Smooth muscle cell (in vitro differentiated cells): Measurements from ENCODE around the gene STARD8. TPM values are rescaled to one million over a fixed set of nuclear protein-coding genes. Genes with fewer than 3 reads are reported as not detected.

ENCODE experiments used
- DNase-seq: peaks from one replicate; lab custom pipeline; 2025; ENCODE audit not compliant: unreplicated experiment; lab: John Stamatoyannopoulos, UW
- H2AFZ ChIP-seq: fragments of 200-600 bp; sonication (generic); 2 replicates; pipeline ENCODE4 v1.6.0; 2016; ENCODE audit warnings: antibody characterized with exemption, low read depth, mild to moderate bottlenecking
- H3F3A ChIP-seq: fragments of 200-600 bp; sonication (generic); 2 replicates; pipeline ENCODE4 v1.6.0; 2017; ENCODE audit warnings: antibody characterized with exemption, low read depth
- H3K27ac ChIP-seq: fragments of 200-600 bp; sonication (generic); 2 replicates; pipeline ENCODE4 v1.5.1; 2016; ENCODE audit warnings: low read depth, mild to moderate bottlenecking
- H3K27me3 ChIP-seq: fragments of 200-600 bp; sonication (generic); 2 replicates; pipeline ENCODE4 v1.6.1; 2016; ENCODE audit warnings: low read depth, mild to moderate bottlenecking
- H3K36me3 ChIP-seq: fragments of 200-600 bp; sonication (generic); 2 replicates; pipeline ENCODE4 v1.5.1; 2016; ENCODE audit warnings: low read depth
- H3K4me1 ChIP-seq: fragments of 200-600 bp; sonication (generic); 2 replicates; pipeline ENCODE4 v1.5.1; 2016; ENCODE audit warnings: low read depth
- H3K4me2 ChIP-seq: fragments of 200-600 bp; sonication (generic); 2 replicates; pipeline ENCODE4 v1.6.0; 2016; ENCODE audit warnings: mild to moderate bottlenecking
- H3K4me3 ChIP-seq: fragments of 200-600 bp; sonication (generic); 2 replicates; pipeline ENCODE4 v1.5.1; 2016; ENCODE audit warnings: mild to moderate bottlenecking
- H3K79me2 ChIP-seq: fragments of 200-600 bp; sonication (generic); 2 replicates; pipeline ENCODE4 v1.6.0; 2016; ENCODE audit warnings: low read depth, mild to moderate bottlenecking
- H3K9ac ChIP-seq: fragments of 200-600 bp; sonication (generic); 2 replicates; pipeline ENCODE4 v1.6.0; 2016; ENCODE audit warnings: low read depth
- H3K9me3 ChIP-seq: fragments of 200-600 bp; sonication (generic); replicated peaks from 2 replicates; pipeline ENCODE4 v1.5.1; 2016; ENCODE audit warnings: low read depth
- H4K20me1 ChIP-seq: fragments of 200-600 bp; sonication (generic); 2 replicates; pipeline ENCODE4 v1.6.0; 2016; ENCODE audit warnings: low read depth
- CTCF ChIP-seq: fragments of 200-600 bp; sonication (generic); IDR thresholded peaks from 2 replicates; pipeline ENCODE4 v1.5.1; 2017; ENCODE audit warnings: borderline replicate concordance, mild to moderate bottlenecking, antibody characterized with exemption; ENCODE audit not compliant: insufficient read depth, poor library complexity, severe bottlenecking
- WGBS: methylation state at CpG from one replicate; pipeline ENCODE4 v1.1.7; 2016; ENCODE audit warnings: low lambda C conversion rate; 5-methylcytosine and 5-hydroxymethylcytosine counted together
- polyA plus RNA-seq: library from polyadenylated mRNA; unstranded; fragments of >200 nt; fragmentation: Nextera tagmentation; extraction: Ambion mirVana; gene quantifications from 2 replicates; pipeline ENCODE4 v1.2.1, GENCODE V29; 2016
- total RNA-seq: library from RNA; depleted of rRNA; stranded (reverse); fragments of >200 nt; gene quantifications from 2 replicates; pipeline ENCODE4 v1.2.3, GENCODE V29; 2014

Gene STARD8
- total and polyA plus RNA-seq, 2 experiments from 2014 or later: 0.27 to 0.38 TPM

- TF ChIP-seq CTCF: no peak
- no peaks in the 10 kb centered on the region for H3K27me3 ChIP-seq
- no peak overlapping the region for H2AFZ ChIP-seq
- H3K4me1 ChIP-seq: no peaks in the 10 kb centered on the region
- no peaks in the 10 kb centered on the region for H4K20me1 ChIP-seq
- H3K9me3 ChIP-seq: no peaks in the 10 kb centered on the region
- no peak overlapping the region for H3K4me2 ChIP-seq
- no peak for DNase-seq
- no peak overlapping the region for H3K9ac ChIP-seq
- H3K36me3 ChIP-seq: no peaks in the 10 kb centered on the region
- no peaks in the 10 kb centered on the region for H3F3A ChIP-seq
- no peaks in the 10 kb centered on the region for H3K79me2 ChIP-seq
- WGBS: 85% methylated on average over 5 of the region's 5 CpGs
- no peak overlapping the region for H3K4me3 ChIP-seq
- no peak overlapping the region for H3K27ac ChIP-seq
Measured at GRCh38 chrX:68666580-68666979, 19.1 kb downstream of the STARD8 start.

DNA sequence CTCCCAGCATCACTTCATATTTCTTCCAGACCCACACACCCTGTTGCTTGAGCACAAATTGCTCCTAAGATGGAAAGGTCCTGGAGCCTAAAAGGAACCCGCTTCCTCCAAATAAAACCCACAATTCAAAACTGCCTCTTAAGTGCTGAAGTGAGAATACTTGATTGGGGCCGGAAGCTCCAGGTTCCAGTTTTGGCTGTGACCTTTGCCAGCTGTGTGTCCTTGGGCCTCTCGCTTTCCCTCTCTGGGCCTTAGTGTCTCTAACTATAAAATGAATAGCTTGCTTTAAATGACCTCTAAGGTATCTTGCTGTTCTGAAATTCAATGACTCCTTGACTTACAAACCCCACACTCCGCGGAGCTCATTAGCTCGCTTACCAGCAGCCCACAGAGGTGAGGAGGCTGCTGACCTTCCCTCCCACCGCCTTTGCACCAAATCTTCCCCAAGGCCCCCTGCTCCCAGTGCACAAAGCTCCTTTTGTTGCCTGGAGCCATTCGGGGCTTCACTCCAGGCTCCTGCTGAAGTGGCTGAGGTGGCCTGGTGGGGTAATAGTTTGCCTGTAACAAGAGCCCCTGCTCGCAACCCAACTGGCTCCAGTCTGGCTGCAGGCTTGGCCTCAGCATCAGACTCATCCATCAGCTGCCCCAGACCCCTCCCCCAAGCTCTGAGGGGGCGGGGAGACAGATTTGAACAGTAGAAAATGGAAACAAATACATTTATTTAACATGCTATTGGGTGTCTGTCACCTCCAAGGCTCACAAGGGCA is 21.8 kb downstream of the STARD8 start:
- H3K36me3 ChIP-seq: no peaks in the 10 kb centered on the region
- no peak for TF ChIP-seq CTCF
- H3K79me2 ChIP-seq: no peaks in the 10 kb centered on the region
- WGBS: 56% methylated on average over 10 of the region's 10 CpGs
- no peak overlapping the region for H3K27ac ChIP-seq
- DNase-seq: no peak
- no peaks in the 10 kb centered on the region for H3K4me1 ChIP-seq
- no peaks in the 10 kb centered on the region for H4K20me1 ChIP-seq
- no peaks in the 10 kb centered on the region for H3K27me3 ChIP-seq
- no peak overlapping the region for H2AFZ ChIP-seq
- no peak overlapping the region for H3K9ac ChIP-seq
- H3K4me3 ChIP-seq: no peak overlapping the region
- no peaks in the 10 kb centered on the region for H3F3A ChIP-seq
- no peak overlapping the region for H3K4me2 ChIP-seq
- no peaks in the 10 kb centered on the region for H3K9me3 ChIP-seq

DNA sequence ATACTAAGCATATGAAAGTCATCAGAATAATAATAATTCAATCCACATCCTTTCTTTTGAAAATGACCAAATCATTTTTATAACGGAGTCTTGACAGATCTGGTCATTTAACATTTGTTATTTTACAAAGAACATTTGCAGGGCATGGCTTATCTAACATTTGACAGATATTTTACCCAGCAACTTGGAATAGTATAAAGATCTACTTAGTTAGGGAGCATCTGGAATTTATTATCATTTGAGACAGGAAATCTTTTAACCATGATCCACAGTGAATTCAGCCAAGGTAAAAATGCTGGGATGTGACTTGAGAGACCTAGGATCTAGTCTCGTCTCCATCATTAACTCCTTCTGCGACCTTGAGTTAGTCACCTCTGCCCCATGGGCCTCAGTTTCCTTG is 22.4 kb downstream of the STARD8 start:
- DNase-seq: no peak
- Histone ChIP-seq H3K79me2 (no peaks in the 10 kb centered on the region), H3K4me2 (no peak overlapping the region), H3K27ac (no peak overlapping the region), H3K36me3 (no peaks in the 10 kb centered on the region), H3F3A (no peaks in the 10 kb centered on the region), H3K4me1 (no peaks in the 10 kb centered on the region), H3K9ac (no peak overlapping the region), H3K9me3 (no peaks in the 10 kb centered on the region), H3K4me3 (no peak overlapping the region), H2AFZ (no peak overlapping the region), H4K20me1 (no peaks in the 10 kb centered on the region), H3K27me3 (no peaks in the 10 kb centered on the region)
- no peak for TF ChIP-seq CTCF
- 58% methylated on average over 3 of the region's 3 CpGs for WGBS

- Histone ChIP-seq H4K20me1 (no peaks in the 10 kb centered on the region), H3K36me3 (no peaks in the 10 kb centered on the region), H3K4me1 (no peaks in the 10 kb centered on the region), H3K27me3 (no peaks in the 10 kb centered on the region), H3K4me2 (no peak overlapping the region), H3K9ac (no peak overlapping the region), H3K79me2 (no peaks in the 10 kb centered on the region), H3K4me3 (no peak overlapping the region), H3K9me3 (no peaks in the 10 kb centered on the region), H2AFZ (no peak overlapping the region), H3F3A (no peaks in the 10 kb centered on the region), H3K27ac (no peak overlapping the region)
- no peak for TF ChIP-seq CTCF
- no peak for DNase-seq
Measured at GRCh38 chrX:68671221-68671620, 23.8 kb downstream of the STARD8 start.
